ENCODE data around the gene NAGLU.

DNA sequence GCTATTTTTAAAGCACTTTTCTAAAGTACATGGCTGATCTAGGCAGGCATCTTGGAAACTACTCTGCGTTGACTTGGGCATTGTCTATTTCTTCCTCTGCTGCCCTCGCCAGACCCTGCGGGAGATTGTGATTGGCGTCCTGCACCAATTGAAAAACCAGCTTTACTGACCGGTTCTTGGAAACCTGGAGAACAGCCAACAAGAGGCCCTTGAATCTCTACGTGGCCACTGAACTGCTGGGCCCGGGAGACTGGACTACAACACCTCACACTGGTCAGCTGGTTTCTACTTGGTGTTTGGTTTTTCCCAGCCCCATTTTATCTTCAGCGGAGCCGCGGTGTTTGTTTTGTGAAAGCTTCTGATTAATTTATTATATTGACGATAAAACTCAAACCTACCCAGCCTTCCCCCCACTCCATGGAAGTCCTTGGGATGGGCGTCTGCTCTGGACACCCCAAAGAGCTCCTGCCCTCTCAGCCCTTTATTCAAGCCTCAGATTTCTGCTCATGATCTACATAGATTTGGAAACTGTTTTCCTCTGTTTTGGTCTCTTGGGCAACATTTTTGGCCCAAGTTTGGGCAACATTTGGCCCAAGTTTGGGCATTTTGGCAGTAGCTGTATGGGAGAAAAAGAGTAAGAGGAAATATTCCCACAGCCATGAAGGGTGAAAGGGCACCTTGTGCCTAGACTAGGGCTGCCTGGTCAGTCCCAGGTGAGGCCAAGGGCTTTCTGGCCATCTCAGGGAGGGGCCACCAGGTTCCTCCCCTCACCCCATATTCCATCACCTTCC is 35.6 kb downstream of the NAGLU start:
- TF ChIP-seq EZH2 (IDR thresholded peaks at IDR 0.05; ENCODE audit: insufficient read depth, poor library complexity, severe bottlenecking) (no peak), EZH2phosphoT487 (IDR thresholded peaks at IDR 0.05; ENCODE audit: insufficient read depth, low read depth) (no peak)

All from GM23248 (cell line).